NB4 (cell line): ENCODE results near the gene SNX7.

Experiments used
- DNase-seq: peaks from one replicate; pipeline ENCODE4 v3.0.0; 2010; ENCODE audit warnings: low read depth
- H3K4me3 ChIP-seq: one replicate; pipeline ENCODE4 v1.5.1; 2011; ENCODE audit warnings: mild to moderate bottlenecking, low read depth, low read length, moderate library complexity
- CTCF ChIP-seq: IDR thresholded peaks from one replicate; pipeline ENCODE4 v1.5.1; 2012; ENCODE audit warnings: low read depth, low read length
- MAX ChIP-seq: IDR thresholded peaks from 2 replicates; pipeline ENCODE4 v1.6.1; 2011; ENCODE audit warnings: low read depth, low read length
- MYC ChIP-seq: IDR thresholded peaks from 2 replicates; pipeline ENCODE4 v1.6.1; 2011; ENCODE audit warnings: low read depth, low read length
- POLR2A ChIP-seq: IDR thresholded peaks from 2 replicates; pipeline ENCODE4 v1.6.1; 2011; ENCODE audit warnings: mild to moderate bottlenecking; ENCODE audit not compliant: insufficient read length; ENCODE audit errors: extremely low read depth

Gene SNX7

GRCh38 chr1:98781906-98782305, 120.4 kb downstream of the SNX7 start:
- DNase-seq: no peak
- no peak overlapping the region for H3K4me3 ChIP-seq
- TF ChIP-seq MAX (no peak), POLR2A (no peak), MYC (no peak), CTCF (no peak)

DNA sequence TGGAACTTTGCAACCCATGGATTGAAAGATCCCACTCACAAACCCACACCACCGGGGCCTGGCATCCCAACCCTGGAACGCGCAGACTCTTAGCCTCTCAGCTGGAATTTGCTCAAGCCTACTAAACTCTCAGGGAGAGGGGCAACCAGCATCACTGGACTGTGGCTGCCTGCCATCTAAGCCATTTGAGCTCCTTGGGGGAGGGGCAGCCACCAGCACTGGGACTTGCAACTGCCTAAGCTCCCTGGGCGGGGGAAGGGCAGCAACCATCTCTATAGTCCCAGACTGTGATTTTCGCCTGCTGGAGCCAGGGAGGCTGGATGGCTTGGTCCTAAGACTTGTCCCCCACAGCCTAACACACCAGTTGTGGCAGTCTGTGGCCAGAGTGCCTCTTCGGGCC, 122.3 kb downstream of the SNX7 start:
- DNase-seq: no peak
- no peak overlapping the region for H3K4me3 ChIP-seq
- TF ChIP-seq POLR2A: no peak
- no peak for TF ChIP-seq CTCF
- no peak for TF ChIP-seq MAX
- no peak for TF ChIP-seq MYC

GRCh38 chr1:98791498-98791897, 130.0 kb downstream of the SNX7 start:
- DNase-seq: no peak
- TF ChIP-seq MAX: no peak
- no peak for TF ChIP-seq POLR2A
- no peak for TF ChIP-seq CTCF
- TF ChIP-seq MYC: no peak
- no peak overlapping the region for H3K4me3 ChIP-seq

DNA sequence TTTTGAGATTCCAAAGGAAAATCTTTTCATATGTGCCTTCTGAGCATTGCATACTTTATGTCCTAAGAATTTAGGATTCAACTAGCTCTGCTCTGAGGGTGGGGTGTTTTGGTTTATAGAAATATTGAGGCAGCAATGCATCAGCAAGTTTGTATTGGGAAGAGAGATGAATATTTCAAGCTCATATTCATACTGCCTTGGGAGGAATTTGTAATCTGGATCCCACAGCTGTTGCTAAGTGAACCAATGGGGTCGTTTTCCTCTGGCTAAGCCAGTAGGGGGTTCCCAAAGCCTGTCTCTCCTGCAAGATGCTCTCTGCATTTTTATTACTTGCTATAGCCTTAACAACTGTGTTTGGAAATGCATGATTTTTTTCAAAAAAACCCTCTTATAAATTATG, 130.6 kb downstream of the SNX7 start:
- no peak overlapping the region for H3K4me3 ChIP-seq
- no peak for TF ChIP-seq MYC
- TF ChIP-seq MAX: no peak
- TF ChIP-seq CTCF: no peak
- TF ChIP-seq POLR2A: no peak
- DNase-seq: no peak

GRCh38 chr1:98793136-98793535, 131.6 kb downstream of the SNX7 start:
- no peak overlapping the region for H3K4me3 ChIP-seq
- no peak for DNase-seq
- no peak for TF ChIP-seq MAX
- no peak for TF ChIP-seq POLR2A
- TF ChIP-seq MYC: no peak
- TF ChIP-seq CTCF: no peak

GRCh38 chr1:98794196-98794886, 132.8 kb downstream of the SNX7 start:
- TF ChIP-seq CTCF: peak; percentile 78
- no peak for TF ChIP-seq MYC
- no peak for TF ChIP-seq MAX
- TF ChIP-seq POLR2A: no peak
- H3K4me3 ChIP-seq: no peak overlapping the region
- DNase-seq: peak; percentile 70
